Naive thymus-derived CD8-positive, alpha-beta T cell (primary cell): Measurements from ENCODE around the gene ATP2A2. TPM values are rescaled to one million over a fixed set of nuclear protein-coding genes. Genes with fewer than 3 reads are reported as not detected.

Experiments
- ATAC-seq, 2 donors: fragments of 150-1000 bp; cut with Tn5 transposase in 1 of 2; sonication (Bioruptor Pico), chemical (Tn5 transposase) in 1 of 2; 1 replicate in 1 of 2; 2 replicates in 1 of 2; pipeline ENCODE4 v1.10.0; 2021; ENCODE audit warnings: mild to moderate bottlenecking in 2 of 2, moderate library complexity in 2 of 2
- POLR2A ChIA-PET: fragments of 350-600 bp; sonication (Branson Sonifier 250); formaldehyde crosslinking; loops from one replicate; lab custom pipeline; 2021; ENCODE audit warnings: antibody characterized with exemption; lab: Charles Lee
- DNase-seq, 10 donors: peaks; one replicate each; pipeline versions ENCODE4 v3.0.0 to v3.0.0-alpha.2; 2020 to 2022
- H3K27ac Mint-ChIP-seq, 10 donors: one replicate each; pipeline ENCODE4 v1.8.0; 2020 to 2022; ENCODE audit warnings: mild to moderate bottlenecking in 10 of 10, mixed read lengths in 10 of 10, moderate library complexity in 4 of 10, inconsistent platforms in 1 of 10
- H3K27me3 Mint-ChIP-seq, 5 donors: one replicate each; pipeline ENCODE4 v1.8.0; 2021 to 2022; ENCODE audit warnings: mixed read lengths in 5 of 5
- H3K36me3 Mint-ChIP-seq, 3 donors: one replicate each; pipeline ENCODE4 v1.8.0; 2020 to 2022; ENCODE audit warnings: mixed read lengths in 3 of 3, mild to moderate bottlenecking in 2 of 3, inconsistent platforms in 1 of 3
- H3K4me1 Mint-ChIP-seq, 4 donors: one replicate each; pipeline ENCODE4 v1.8.0; 2021 to 2022; ENCODE audit warnings: mixed read lengths in 4 of 4
- H3K4me3 Mint-ChIP-seq, 10 donors: one replicate each; pipeline ENCODE4 v1.8.0; 2020 to 2022; ENCODE audit warnings: mild to moderate bottlenecking in 10 of 10, mixed read lengths in 10 of 10, moderate library complexity in 6 of 10, inconsistent platforms in 1 of 10
- H3K9me3 Mint-ChIP-seq, 9 donors: one replicate each; pipeline ENCODE4 v1.8.0; 2020 to 2022; ENCODE audit warnings: mixed read lengths in 9 of 9, mild to moderate bottlenecking in 3 of 9, inconsistent platforms in 1 of 9, moderate library complexity in 1 of 9
- polyA plus RNA-seq, 3 donors: library from polyadenylated mRNA; unstranded; fragments of 300-500 nt; fragmentation: Illumina TruSeq; gene quantifications; one replicate each; pipeline ENCODE4 v1.2.3, GENCODE V29; 2021
- total RNA-seq, 8 experiments: library from RNA in 2 of 8; stranded (reverse) in 2 of 8; gene quantifications; one replicate each; pipeline ENCODE4 v1.2.3 and lab custom pipeline; 2021 to 2026

Gene ATP2A2
- total and polyA plus RNA-seq, 5 experiments from 2014 or later = 1.7 to 75.6 (median 2.0) TPM

- H3K4me1 Mint-ChIP-seq = peaks cover 16 to 60% (median 49%) of the 10 kb centered on the region in 4 donors
- DNase-seq (no peak), ATAC-seq (no peak)
- peak overlapping the region in 8 of 10 donors; percentile 22 to 79 (median 57) for H3K27ac Mint-ChIP-seq
- POLR2A ChIA-PET = no interaction called here
- no peak overlapping the region for H3K4me3 Mint-ChIP-seq
- peaks cover 0 to 65% (median 6%) of the 10 kb centered on the region in 3 donors for H3K36me3 Mint-ChIP-seq
- no peaks in the 10 kb centered on the region for H3K9me3 Mint-ChIP-seq
- H3K27me3 Mint-ChIP-seq = no peaks in the 10 kb centered on the region
Observed at GRCh38 chr12:110312581-110313360, 31.7 kb downstream of the ATP2A2 start.

GRCh38 chr12:110314308-110314707 is 33.3 kb downstream of the ATP2A2 start:
- DNase-seq (no peak), ATAC-seq (no peak)
- Mint-ChIP-seq H3K4me1 (peaks cover 10 to 54% (median 41%) of the 10 kb centered on the region in 4 donors), H3K36me3 (peaks cover 0 to 57% (median 7%) of the 10 kb centered on the region in 3 donors), H3K27ac (peak overlapping the region in 2 of 10 donors; percentile 6 to 54), H3K27me3 (no peaks in the 10 kb centered on the region), H3K4me3 (no peak overlapping the region), H3K9me3 (no peaks in the 10 kb centered on the region)
- POLR2A ChIA-PET = no interaction called here

GRCh38 chr12:110316861-110317260 is 35.8 kb downstream of the ATP2A2 start:
- POLR2A ChIA-PET = no interaction called here
- Mint-ChIP-seq H3K36me3 (peaks cover 0 to 50% (median 7%) of the 10 kb centered on the region in 3 donors), H3K4me3 (no peak overlapping the region), H3K27ac (peak overlapping the region in 5 of 10 donors; percentile 19 to 72 (median 37)), H3K4me1 (peaks cover 15 to 50% (median 42%) of the 10 kb centered on the region in 4 donors), H3K27me3 (no peaks in the 10 kb centered on the region), H3K9me3 (no peaks in the 10 kb centered on the region)
- ATAC-seq (no peak), DNase-seq (no peak)

- peaks cover 0 to 48% (median 7%) of the 10 kb centered on the region in 3 donors for H3K36me3 Mint-ChIP-seq
- H3K4me3 Mint-ChIP-seq = no peak overlapping the region
- ATAC-seq = no peak
- POLR2A ChIA-PET = no interaction called here
- peaks cover 13 to 40% (median 32%) of the 10 kb centered on the region in 4 donors for H3K4me1 Mint-ChIP-seq
- no peak for DNase-seq
- no peaks in the 10 kb centered on the region for H3K27me3 Mint-ChIP-seq
- peak overlapping the region in 1 of 10 donors; percentile 51 for H3K27ac Mint-ChIP-seq
- H3K9me3 Mint-ChIP-seq = no peaks in the 10 kb centered on the region
Observed at GRCh38 chr12:110317911-110318310, 36.9 kb downstream of the ATP2A2 start.

GRCh38 chr12:110320550-110320949 is 39.5 kb downstream of the ATP2A2 start:
- Mint-ChIP-seq H3K4me1 (peaks cover 13 to 29% (median 21%) of the 10 kb centered on the region in 4 donors), H3K4me3 (no peak overlapping the region), H3K27me3 (no peaks in the 10 kb centered on the region), H3K27ac (peak overlapping the region in 3 of 10 donors; percentile 40 to 43 (median 41)), H3K9me3 (no peaks in the 10 kb centered on the region), H3K36me3 (peaks cover 0 to 54% (median 7%) of the 10 kb centered on the region in 3 donors)
- ATAC-seq (no peak), DNase-seq (no peak)
- POLR2A ChIA-PET = interaction anchor here (0.9 to 1.1 kb wide), 2 partner anchors 15 to 38 kb away, joined by 3 read pairs; no protein-coding TSS in a partner anchor

GRCh38 chr12:110329710-110330109 is 48.7 kb downstream of the ATP2A2 start:
- Mint-ChIP-seq H3K27me3 (no peaks in the 10 kb centered on the region), H3K4me1 (peaks cover 5 to 11% (median 8%) of the 10 kb centered on the region in 4 donors), H3K4me3 (no peak overlapping the region), H3K9me3 (no peaks in the 10 kb centered on the region), H3K27ac (no peak overlapping the region), H3K36me3 (peaks cover 4 to 90% (median 19%) of the 10 kb centered on the region in 3 donors)
- DNase-seq = no peak
- POLR2A ChIA-PET = interaction anchor here (0.6 kb wide), 1 partner anchor 108 kb away, joined by 3 read pairs; no protein-coding TSS in a partner anchor
- no peak for ATAC-seq

- H3K4me1 Mint-ChIP-seq = peaks cover 5 to 11% (median 8%) of the 10 kb centered on the region in 4 donors
- peaks cover 4 to 94% (median 19%) of the 10 kb centered on the region in 3 donors for H3K36me3 Mint-ChIP-seq
- POLR2A ChIA-PET = interaction anchor here (0.6 kb wide), 1 partner anchor 108 kb away, joined by 3 read pairs; no protein-coding TSS in a partner anchor
- H3K9me3 Mint-ChIP-seq = no peaks in the 10 kb centered on the region
- no peaks in the 10 kb centered on the region for H3K27me3 Mint-ChIP-seq
- no peak for ATAC-seq
- DNase-seq = no peak
- H3K27ac Mint-ChIP-seq = peak overlapping the region in 5 of 10 donors; percentile 9 to 49 (median 39)
- no peak overlapping the region for H3K4me3 Mint-ChIP-seq
Observed at GRCh38 chr12:110330124-110330523, 49.1 kb downstream of the ATP2A2 start.

- H3K27ac Mint-ChIP-seq = peak overlapping the region in 2 of 10 donors; percentile 9 to 41
- peaks cover 5 to 11% (median 8%) of the 10 kb centered on the region in 4 donors for H3K4me1 Mint-ChIP-seq
Observed at GRCh38 chr12:110330544-110330943, 49.5 kb downstream of the ATP2A2 start.

GRCh38 chr12:110333201-110333600 is 52.2 kb downstream of the ATP2A2 start:
- Mint-ChIP-seq H3K27me3 (no peaks in the 10 kb centered on the region), H3K4me3 (no peak overlapping the region), H3K4me1 (peaks cover 0 to 8% (median 5%) of the 10 kb centered on the region in 4 donors), H3K36me3 (peaks cover 0 to 96% (median 18%) of the 10 kb centered on the region in 3 donors), H3K27ac (no peak overlapping the region), H3K9me3 (no peaks in the 10 kb centered on the region)
- DNase-seq (no peak), ATAC-seq (no peak)
- POLR2A ChIA-PET = no interaction called here

More at GRCh38 chr12:110330544-110330943, 49.5 kb downstream of the ATP2A2 start:
- Mint-ChIP-seq H3K4me3 (no peak overlapping the region), H3K36me3 (peaks cover 4 to 95% (median 23%) of the 10 kb centered on the region in 3 donors), H3K9me3 (no peaks in the 10 kb centered on the region), H3K27me3 (no peaks in the 10 kb centered on the region)
- ATAC-seq (no peak), DNase-seq (no peak)
- POLR2A ChIA-PET = interaction anchor here (0.7 kb wide), 1 partner anchor 248 kb away, joined by 3 read pairs; no protein-coding TSS in a partner anchor

GRCh38 chr12:110335481-110336045 is 54.5 kb downstream of the ATP2A2 start:
- Mint-ChIP-seq H3K27me3 (no peaks in the 10 kb centered on the region), H3K27ac (peak overlapping the region in 2 of 10 donors; percentile 48 to 81), H3K36me3 (peaks cover 8 to 97% (median 18%) of the 10 kb centered on the region in 3 donors), H3K4me3 (no peak overlapping the region), H3K4me1 (peaks cover 0 to 6% (median under 1%) of the 10 kb centered on the region in 4 donors), H3K9me3 (no peaks in the 10 kb centered on the region)
- POLR2A ChIA-PET = no interaction called here
- ATAC-seq (no peak), DNase-seq (peak in 1 of 10 donors; percentile 0)

- peaks cover 8 to 100% (median 32%) of the 10 kb centered on the region in 3 donors for H3K36me3 Mint-ChIP-seq
- H3K4me3 Mint-ChIP-seq = no peak overlapping the region
- peak overlapping the region in 3 of 10 donors; percentile 6 to 61 (median 61) for H3K27ac Mint-ChIP-seq
- no peak for ATAC-seq
- DNase-seq = no peak
- no peaks in the 10 kb centered on the region for H3K27me3 Mint-ChIP-seq
- H3K9me3 Mint-ChIP-seq = no peaks in the 10 kb centered on the region
- H3K4me1 Mint-ChIP-seq = peaks cover 0 to 6% (median 0%) of the 10 kb centered on the region in 4 donors
- POLR2A ChIA-PET = no interaction called here
Observed at GRCh38 chr12:110337912-110338710, 57.1 kb downstream of the ATP2A2 start.

GRCh38 chr12:110338754-110339153 is 57.7 kb downstream of the ATP2A2 start:
- H3K36me3 Mint-ChIP-seq = peaks cover 8 to 100% (median 35%) of the 10 kb centered on the region in 3 donors
- peak in 1 of 2 donors; percentile 30 for ATAC-seq
- no peak for DNase-seq
- H3K4me1 Mint-ChIP-seq = peaks cover 0 to 6% (median 0%) of the 10 kb centered on the region in 4 donors
- POLR2A ChIA-PET = no interaction called here
- H3K27me3 Mint-ChIP-seq = no peaks in the 10 kb centered on the region
- H3K4me3 Mint-ChIP-seq = no peak overlapping the region
- no peaks in the 10 kb centered on the region for H3K9me3 Mint-ChIP-seq
- H3K27ac Mint-ChIP-seq = peak overlapping the region in 7 of 10 donors; percentile 21 to 87 (median 61)
